Measurements from ENCODE around the gene TMEM202.
"Not testable (repeated sequence)": the region's sequence is repeated elsewhere in the genome, so short reads cannot be mapped to it uniquely, and the experiment has no call there.

Gene TMEM202

GRCh38 chr15:72397796-72398588 is at the start of gene TMEM202:
Gene TMEM202, plus strand, starts transcription at chr15:72398305. Its CDS starts 22 bp downstream, at chr15:72398327.
- no peak for DNase-seq

GRCh38 chr15:72353266-72353665 is 44.8 kb upstream of the TMEM202 start:
- no peak for DNase-seq

GRCh38 chr15:72354496-72354895 is 43.6 kb upstream of the TMEM202 start:
- no peak for DNase-seq

- no peak for DNase-seq
Measured at GRCh38 chr15:72358121-72358520, 40.0 kb upstream of the TMEM202 start.

- DNase-seq = no peak
Measured at GRCh38 chr15:72358650-72359171, 39.4 kb upstream of the TMEM202 start.

DNA sequence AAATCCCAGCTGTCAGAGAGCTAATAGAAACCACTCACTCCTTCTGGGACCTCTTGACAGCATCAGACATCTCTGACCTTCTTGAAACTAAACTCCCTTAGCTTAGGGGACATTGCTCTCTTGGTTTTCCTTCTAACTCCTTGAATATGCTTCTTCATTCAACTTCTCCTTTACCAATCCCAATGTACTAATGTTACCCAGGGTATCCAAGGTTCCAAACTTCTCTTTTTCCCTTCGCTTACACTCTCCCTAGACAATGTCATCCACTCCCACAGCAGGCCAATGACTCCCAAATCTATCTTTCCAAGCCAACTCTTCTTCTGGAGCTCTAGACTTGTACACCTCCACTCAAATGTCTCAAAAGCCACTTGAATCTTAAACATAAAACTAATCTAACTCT is 36.9 kb upstream of the TMEM202 start:
- no peak for DNase-seq

- no peak for DNase-seq
Measured at GRCh38 chr15:72365844-72366243, 32.3 kb upstream of the TMEM202 start.

DNA sequence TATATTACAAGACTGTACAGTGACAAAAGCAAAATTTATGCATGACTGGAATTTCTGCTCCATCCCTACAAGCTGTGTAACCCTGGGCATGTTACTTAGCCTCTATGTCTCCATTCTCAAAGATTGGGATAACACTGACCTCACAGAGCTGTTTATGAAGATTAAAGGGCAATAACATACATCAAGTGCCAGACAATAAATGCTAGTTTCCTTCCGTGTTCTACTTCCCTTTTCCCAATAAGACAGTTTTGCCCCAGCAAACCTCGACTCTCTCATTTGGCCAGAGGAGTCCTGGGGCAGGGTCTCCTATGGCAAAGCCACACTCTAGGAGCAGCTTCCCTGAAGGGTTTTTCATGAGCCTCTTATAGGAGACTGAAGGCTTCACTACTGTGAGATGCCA is 29.8 kb upstream of the TMEM202 start:
- no peak for DNase-seq

GRCh38 chr15:72368899-72369298 is 29.2 kb upstream of the TMEM202 start:
- DNase-seq = no peak

- DNase-seq = no peak
Measured at GRCh38 chr15:72369964-72370363, 28.1 kb upstream of the TMEM202 start.

- no peak for DNase-seq
Measured at GRCh38 chr15:72372361-72372760, 25.7 kb upstream of the TMEM202 start.

- DNase-seq = peak; percentile 85
Measured at GRCh38 chr15:72375501-72375845, 22.6 kb upstream of the TMEM202 start.

DNA sequence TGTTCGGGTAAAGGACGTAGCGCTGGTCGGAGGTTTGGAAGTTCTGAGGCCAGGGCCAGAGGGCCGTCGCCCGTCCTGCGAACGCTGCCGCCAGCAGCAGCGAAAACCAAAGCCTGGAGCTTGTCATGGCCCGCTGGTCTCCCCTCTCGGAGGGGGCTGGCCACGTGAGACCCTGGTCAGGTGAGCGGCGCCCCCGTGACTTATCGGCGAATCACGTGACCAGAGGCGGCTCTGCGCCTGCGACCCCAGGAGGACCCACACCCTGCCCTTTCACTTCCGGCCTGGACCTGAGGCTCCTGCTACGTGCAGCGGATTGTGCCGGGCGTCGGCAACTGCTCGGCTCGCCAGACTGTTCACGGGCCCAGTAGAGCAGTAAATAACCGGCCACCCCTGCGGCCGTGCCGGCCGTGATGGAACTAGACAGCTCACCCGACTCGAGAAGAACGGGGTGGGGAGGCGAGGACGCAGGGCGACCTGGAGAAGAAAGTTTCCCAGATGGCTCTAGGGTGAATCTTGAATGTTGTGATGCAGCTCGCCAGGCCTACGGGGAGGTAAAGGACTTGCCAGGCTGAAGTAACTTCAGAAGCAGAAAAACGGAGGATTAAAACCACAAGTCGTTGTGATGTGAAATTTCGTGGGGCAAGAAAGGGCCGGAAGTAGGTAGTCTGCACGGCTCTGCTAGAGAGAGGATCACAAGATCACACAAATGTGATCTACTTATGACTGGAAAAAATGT is 22.1 kb upstream of the TMEM202 start, which contains the start of gene HEXA:
TSS of gene HEXA (minus strand) at position 169 of the 736 bp plus-strand sequence. CDS start at position 127, 42 bp downstream.
- peak; percentile 99 for DNase-seq

- DNase-seq = no peak
Measured at GRCh38 chr15:72377331-72377730, 20.8 kb upstream of the TMEM202 start.

DNA sequence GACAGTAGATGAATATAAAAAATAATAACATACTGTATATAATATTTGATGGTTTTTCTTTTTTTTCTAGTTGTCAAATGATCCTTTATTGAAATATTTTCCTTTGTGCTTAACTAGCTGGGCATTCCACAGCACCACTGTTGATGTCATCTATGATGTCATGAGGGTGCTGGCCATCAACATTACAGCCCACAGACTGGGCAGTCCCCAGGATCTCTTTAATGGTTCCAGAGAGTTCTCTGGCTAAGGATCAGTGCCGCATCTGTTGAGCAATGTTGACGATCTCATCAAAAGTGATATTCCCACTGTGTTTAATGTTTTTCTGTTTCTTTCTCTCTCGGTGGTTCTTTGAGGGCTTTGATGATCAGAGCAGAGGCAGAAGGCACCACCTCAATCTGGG is 19.0 kb upstream of the TMEM202 start:
- DNase-seq = not testable (repeated sequence)

DNA sequence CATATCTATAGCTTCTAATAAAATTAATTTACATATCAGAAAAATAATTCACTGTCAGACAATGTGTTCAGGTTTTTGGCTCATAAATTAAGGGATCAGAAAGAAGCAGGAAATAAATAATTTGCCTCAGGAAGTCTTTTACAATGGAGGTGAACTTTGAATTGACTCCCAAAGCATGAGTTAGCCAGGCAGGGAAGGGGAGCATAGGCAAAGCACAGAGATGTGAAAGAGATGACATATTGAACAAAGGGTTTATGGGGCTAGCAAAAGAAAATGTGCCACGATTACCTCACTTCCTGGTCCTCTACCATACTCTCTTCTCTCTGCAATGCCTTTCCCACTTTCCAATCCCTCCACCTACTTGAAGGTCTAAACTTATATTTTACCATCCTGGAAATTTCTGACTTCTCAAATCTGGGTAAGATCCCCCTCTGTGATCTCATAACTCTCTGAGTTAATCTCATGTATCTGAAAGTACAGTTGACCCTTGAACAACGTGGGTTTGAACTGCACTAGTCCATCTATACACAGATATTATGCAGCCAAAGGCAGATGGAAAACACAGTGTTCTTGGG is 18.2 kb upstream of the TMEM202 start:
- no peak for DNase-seq

DNA sequence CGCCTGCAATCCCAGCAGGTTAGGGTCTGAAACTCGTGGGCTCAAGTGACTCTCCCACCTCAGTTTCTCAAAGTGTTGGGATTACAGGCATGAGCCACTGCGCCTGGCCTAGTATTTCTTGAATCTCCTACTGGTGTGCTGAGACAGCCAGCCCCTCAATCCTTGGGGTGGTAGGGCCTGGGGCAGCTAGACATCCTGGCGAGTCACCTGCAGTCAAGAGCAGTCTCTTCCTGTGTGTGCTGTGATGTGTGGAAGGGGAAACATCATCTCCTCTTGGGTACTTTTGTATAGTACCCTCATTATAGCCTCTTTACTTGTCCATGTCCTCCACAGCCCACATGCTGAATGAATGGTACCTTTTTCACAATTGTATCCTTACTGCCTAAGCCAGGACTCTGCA is 17.4 kb upstream of the TMEM202 start:
- DNase-seq = no peak

GRCh38 chr15:72382146-72382545 is 16.0 kb upstream of the TMEM202 start:
- peak; percentile 46 for DNase-seq

- no peak for DNase-seq
Measured at GRCh38 chr15:72387741-72388140, 10.4 kb upstream of the TMEM202 start.

- DNase-seq = no peak
Measured at GRCh38 chr15:72389231-72389630, 8.9 kb upstream of the TMEM202 start.

DNA sequence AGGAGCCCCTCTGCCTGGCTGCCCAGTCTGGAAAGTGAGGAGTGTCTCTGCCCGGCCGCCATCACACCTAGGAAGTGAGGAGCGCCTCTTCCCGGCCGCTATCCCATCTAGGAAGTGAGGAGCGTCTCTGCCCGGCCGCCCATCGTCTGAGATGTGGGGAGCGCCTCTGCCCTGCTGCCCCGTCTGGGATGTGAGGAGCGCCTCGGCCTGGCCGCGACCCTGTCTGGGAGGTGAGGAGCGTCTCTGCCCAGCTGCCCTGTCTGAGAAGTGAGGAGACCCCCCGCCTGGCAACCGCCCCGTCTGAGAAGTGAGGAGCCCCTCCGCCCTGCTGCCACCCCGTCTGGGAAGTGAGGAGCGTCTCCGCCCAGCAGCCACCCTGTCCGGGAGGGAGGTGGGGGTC is 1.8 kb upstream of the TMEM202 start:
- not testable (repeated sequence) for DNase-seq

- DNase-seq = no peak
Measured at GRCh38 chr15:72398648-72399047, 543 bp downstream of the TMEM202 start.

- DNase-seq = no peak
Measured at GRCh38 chr15:72402726-72403125, 4.6 kb downstream of the TMEM202 start.

DNA sequence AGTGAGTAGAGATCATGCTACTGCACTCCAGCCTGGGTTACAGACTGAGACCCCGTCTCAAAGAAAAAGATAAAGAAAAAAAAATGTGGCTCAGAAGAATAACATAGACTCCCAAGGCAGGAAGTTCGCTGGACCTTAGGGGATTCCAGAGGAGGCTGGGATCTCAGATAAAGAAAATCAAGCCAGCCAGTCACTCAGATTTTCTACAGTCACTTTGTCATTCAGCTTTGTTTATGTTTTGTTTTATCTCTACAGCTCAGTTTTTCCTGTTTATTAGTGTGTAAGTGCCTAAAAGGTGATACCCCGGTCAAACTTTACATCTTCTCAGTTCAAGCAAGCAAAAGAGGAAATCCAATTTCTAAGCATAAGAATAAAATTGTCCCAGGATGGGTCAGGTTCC is 6.3 kb downstream of the TMEM202 start:
- no peak for DNase-seq

Data from RPMI8226 (cell line).